ENCODE results near the gene CHD9NB. TPM values are rescaled to one million over a fixed set of nuclear protein-coding genes. Genes with fewer than 3 reads are reported as not detected.

Gene CHD9NB
- polyA plus RNA-seq, 1 donor from 2014 or later = not detected

- H3K27ac Mint-ChIP-seq = peak overlapping the region; percentile 43 to 91 (median 91)
- peaks cover 4% of the 10 kb centered on the region for H3K27me3 Mint-ChIP-seq
- H3K36me3 Mint-ChIP-seq = no peaks in the 10 kb centered on the region
- H3K4me1 Mint-ChIP-seq = peaks cover 36 to 46% (median 46%) of the 10 kb centered on the region in 3 donors
- H3K9me3 Mint-ChIP-seq = no peaks in the 10 kb centered on the region
- peak overlapping the region; percentile 5 to 93 (median 80) for H3K4me3 Mint-ChIP-seq
Observed at GRCh38 chr16:53089434-53090285, 37.0 kb upstream of the CHD9NB start.

- peak overlapping the region in 2 of 3 donors; percentile 42 to 86 for H3K27ac Mint-ChIP-seq
- H3K9me3 Mint-ChIP-seq = no peaks in the 10 kb centered on the region
- H3K36me3 Mint-ChIP-seq = peaks cover 4% of the 10 kb centered on the region
- H3K4me3 Mint-ChIP-seq = no peak overlapping the region
- H3K4me1 Mint-ChIP-seq = peaks cover 24 to 37% (median 33%) of the 10 kb centered on the region in 3 donors
- peaks cover 4% of the 10 kb centered on the region for H3K27me3 Mint-ChIP-seq
Observed at GRCh38 chr16:53087101-53087500, 34.4 kb upstream of the CHD9NB start.

GRCh38 chr16:53085931-53086421, 33.3 kb upstream of the CHD9NB start:
- peaks cover 6% of the 10 kb centered on the region for H3K36me3 Mint-ChIP-seq
- peak overlapping the region in 2 of 3 donors; percentile 63 to 74 for H3K27ac Mint-ChIP-seq
- peaks cover 14 to 29% (median 25%) of the 10 kb centered on the region in 3 donors for H3K4me1 Mint-ChIP-seq
- H3K4me3 Mint-ChIP-seq = no peak overlapping the region
- H3K9me3 Mint-ChIP-seq = no peaks in the 10 kb centered on the region
- peaks cover 4% of the 10 kb centered on the region for H3K27me3 Mint-ChIP-seq

GRCh38 chr16:53085369-53085843, 32.7 kb upstream of the CHD9NB start:
- peaks cover 3% of the 10 kb centered on the region for H3K27me3 Mint-ChIP-seq
- H3K4me1 Mint-ChIP-seq = peaks cover 8 to 25% (median 21%) of the 10 kb centered on the region in 3 donors

GRCh38 chr16:53084746-53085334, 32.1 kb upstream of the CHD9NB start:
- peaks cover 4 to 19% (median 16%) of the 10 kb centered on the region in 3 donors for H3K4me1 Mint-ChIP-seq
- H3K27me3 Mint-ChIP-seq = no peaks in the 10 kb centered on the region
- no peak overlapping the region for H3K4me3 Mint-ChIP-seq
- peak overlapping the region in 1 of 3 donors; percentile 88 for H3K27ac Mint-ChIP-seq
- H3K9me3 Mint-ChIP-seq = no peaks in the 10 kb centered on the region
- H3K36me3 Mint-ChIP-seq = peaks cover 7% of the 10 kb centered on the region

More at GRCh38 chr16:53085369-53085843, 32.7 kb upstream of the CHD9NB start:
- Mint-ChIP-seq H3K27ac (peak overlapping the region; percentile 63 to 88 (median 74)), H3K36me3 (peaks cover 7% of the 10 kb centered on the region), H3K4me3 (peak overlapping the region in 1 of 4 donors; percentile 21), H3K9me3 (no peaks in the 10 kb centered on the region)

GRCh38 chr16:53084141-53084541, 31.4 kb upstream of the CHD9NB start:
- H3K36me3 Mint-ChIP-seq = peaks cover 7% of the 10 kb centered on the region
- no peak overlapping the region for H3K4me3 Mint-ChIP-seq
- H3K4me1 Mint-ChIP-seq = peaks cover 9 to 17% (median 9%) of the 10 kb centered on the region in 3 donors
- no peak overlapping the region for H3K27ac Mint-ChIP-seq
- H3K9me3 Mint-ChIP-seq = no peaks in the 10 kb centered on the region
- no peaks in the 10 kb centered on the region for H3K27me3 Mint-ChIP-seq

GRCh38 chr16:53083119-53083518, 30.4 kb upstream of the CHD9NB start:
- H3K36me3 Mint-ChIP-seq = peaks cover 9% of the 10 kb centered on the region
- peaks cover 11 to 18% (median 16%) of the 10 kb centered on the region in 3 donors for H3K4me1 Mint-ChIP-seq
- H3K27ac Mint-ChIP-seq = no peak overlapping the region
- H3K27me3 Mint-ChIP-seq = no peaks in the 10 kb centered on the region
- no peaks in the 10 kb centered on the region for H3K9me3 Mint-ChIP-seq
- H3K4me3 Mint-ChIP-seq = peak overlapping the region in 1 of 4 donors; percentile 60

GRCh38 chr16:53082509-53082908, 29.8 kb upstream of the CHD9NB start:
- peaks cover 11% of the 10 kb centered on the region for H3K36me3 Mint-ChIP-seq
- H3K27ac Mint-ChIP-seq = no peak overlapping the region
- no peaks in the 10 kb centered on the region for H3K27me3 Mint-ChIP-seq
- no peaks in the 10 kb centered on the region for H3K9me3 Mint-ChIP-seq
- H3K4me1 Mint-ChIP-seq = peaks cover 13 to 19% (median 18%) of the 10 kb centered on the region in 3 donors
- no peak overlapping the region for H3K4me3 Mint-ChIP-seq

- Mint-ChIP-seq H3K27me3 (no peaks in the 10 kb centered on the region), H3K36me3 (peaks cover 11% of the 10 kb centered on the region), H3K27ac (no peak overlapping the region), H3K9me3 (no peaks in the 10 kb centered on the region), H3K4me1 (peaks cover 13 to 19% (median 18%) of the 10 kb centered on the region in 3 donors), H3K4me3 (no peak overlapping the region)
Observed at GRCh38 chr16:53081686-53082407, 29.1 kb upstream of the CHD9NB start.

GRCh38 chr16:53081032-53081424, 28.3 kb upstream of the CHD9NB start:
- Mint-ChIP-seq H3K27ac (peak overlapping the region in 1 of 3 donors; percentile 95), H3K9me3 (no peaks in the 10 kb centered on the region), H3K4me1 (peaks cover 13 to 19% (median 18%) of the 10 kb centered on the region in 3 donors), H3K27me3 (no peaks in the 10 kb centered on the region), H3K36me3 (peaks cover 11% of the 10 kb centered on the region), H3K4me3 (peak overlapping the region in 1 of 4 donors; percentile 72)

- Mint-ChIP-seq H3K27ac (peak overlapping the region in 2 of 3 donors; percentile 11 to 95), H3K4me3 (peak overlapping the region in 1 of 4 donors; percentile 72), H3K9me3 (peaks cover 0 to 1% (median 0%) of the 10 kb centered on the region in 3 donors), H3K27me3 (no peaks in the 10 kb centered on the region), H3K4me1 (peaks cover 15 to 24% (median 15%) of the 10 kb centered on the region in 3 donors), H3K36me3 (peaks cover 11% of the 10 kb centered on the region)
Observed at GRCh38 chr16:53080345-53081031, 27.8 kb upstream of the CHD9NB start.

- H3K27me3 Mint-ChIP-seq = no peaks in the 10 kb centered on the region
- H3K4me3 Mint-ChIP-seq = peak overlapping the region in 1 of 4 donors; percentile 8
- peaks cover 17% of the 10 kb centered on the region for H3K36me3 Mint-ChIP-seq
- peaks cover 14 to 26% (median 23%) of the 10 kb centered on the region in 3 donors for H3K4me1 Mint-ChIP-seq
- peaks cover 0 to 3% (median 0%) of the 10 kb centered on the region in 3 donors for H3K9me3 Mint-ChIP-seq
- H3K27ac Mint-ChIP-seq = no peak overlapping the region
Observed at GRCh38 chr16:53078765-53079485, 26.2 kb upstream of the CHD9NB start.

GRCh38 chr16:53078247-53078646, 25.6 kb upstream of the CHD9NB start:
- H3K4me3 Mint-ChIP-seq = peak overlapping the region in 1 of 4 donors; percentile 28
- no peaks in the 10 kb centered on the region for H3K27me3 Mint-ChIP-seq
- peak overlapping the region in 1 of 3 donors; percentile 86 for H3K27ac Mint-ChIP-seq
- H3K9me3 Mint-ChIP-seq = peaks cover 0 to 4% (median 0%) of the 10 kb centered on the region in 3 donors
- peaks cover 14 to 29% (median 28%) of the 10 kb centered on the region in 3 donors for H3K4me1 Mint-ChIP-seq
- H3K36me3 Mint-ChIP-seq = peaks cover 19% of the 10 kb centered on the region
